Measurements from ENCODE around the gene SMIM41. TPM values are rescaled to one million over a fixed set of nuclear protein-coding genes. Genes with fewer than 3 reads are reported as not detected.
A peak's percentile ranks its signal among the peaks of the same experiment; 100 is the strongest.

Gene SMIM41
- total and polyA plus RNA-seq, 7 donors, result 0.41 to 5.7 (median 0.88) TPM; not detected in 3

- intact Hi-C loops (cut with DNase I), result no loop called here
- TF ChIP-seq EP300 (IDR thresholded peaks at IDR 0.05) (no peak), POLR2AphosphoS5 (IDR thresholded peaks at IDR 0.05) (no peak), POLR2A (IDR thresholded peaks at IDR 0.05) (no peak), CTCF (IDR thresholded peaks at IDR 0.05) (no peak)
- H3K4me3 ChIP-seq, result no peak overlapping the region
- H3K36me3 ChIP-seq, result no peaks in the 10 kb centered on the region
- H3K27me3 ChIP-seq, result no peaks in the 10 kb centered on the region
- whole genome bisulfite sequencing, 2 donors, result 41 to 78% methylated on average over 11 of the region's 11 CpGs
- H3K4me1 ChIP-seq, result peaks cover 0 to 39% (median 30%) of the 10 kb centered on the region in 4 donors
- DNase-seq, result no peak
- H3K27ac ChIP-seq, result peak overlapping the region; percentile 63 to 87 (median 80)
- no peaks in the 10 kb centered on the region for H3K9me3 ChIP-seq
Observed at GRCh38 chr12:52146822-52147366, 67.4 kb downstream of the SMIM41 start.

- H3K4me3 ChIP-seq, result no peak overlapping the region
- intact Hi-C loops (cut with DNase I), result no loop called here
- no peaks in the 10 kb centered on the region for H3K27me3 ChIP-seq
- no peaks in the 10 kb centered on the region for H3K36me3 ChIP-seq
- H3K27ac ChIP-seq, result peak overlapping the region; percentile 63 to 87 (median 80)
- H3K9me3 ChIP-seq, result no peaks in the 10 kb centered on the region
- 17 to 59% methylated on average over 17 of the region's 17 CpGs for WGBS, 2 donors
- H3K4me1 ChIP-seq, result peaks cover 0 to 45% (median 36%) of the 10 kb centered on the region in 4 donors
- TF ChIP-seq POLR2AphosphoS5 (IDR thresholded peaks at IDR 0.05) (peak in 3 of 4 donors; percentile 53 to 71 (median 61)), EP300 (IDR thresholded peaks at IDR 0.05) (peak in 1 of 4 donors; percentile 9), POLR2A (IDR thresholded peaks at IDR 0.05) (peak in 1 of 2 donors; percentile 72), CTCF (IDR thresholded peaks at IDR 0.05) (no peak)
- peak; percentile 95 for DNase-seq
Observed at GRCh38 chr12:52147367-52147963, 68.0 kb downstream of the SMIM41 start.

- no peak for DNase-seq
- Histone ChIP-seq H3K4me3 (no peak overlapping the region), H3K4me1 (peaks cover 0 to 46% (median 38%) of the 10 kb centered on the region in 4 donors), H3K9me3 (no peaks in the 10 kb centered on the region), H3K27ac (peak overlapping the region; percentile 63 to 87 (median 80)), H3K27me3 (no peaks in the 10 kb centered on the region), H3K36me3 (no peaks in the 10 kb centered on the region)
- intact Hi-C loops (cut with DNase I), result no loop called here
- 42 to 80% methylated on average over 10 of the region's 10 CpGs for WGBS, 2 donors
- TF ChIP-seq POLR2AphosphoS5 (IDR thresholded peaks at IDR 0.05), result no peak
- no peak for TF ChIP-seq POLR2A (IDR thresholded peaks at IDR 0.05)
- no peak for TF ChIP-seq EP300 (IDR thresholded peaks at IDR 0.05)
- no peak for TF ChIP-seq CTCF (IDR thresholded peaks at IDR 0.05)
Observed at GRCh38 chr12:52147964-52148463, 68.5 kb downstream of the SMIM41 start.

GRCh38 chr12:52148464-52149181 lies 69.1 kb downstream of the SMIM41 start:
- H3K9me3 ChIP-seq, result no peaks in the 10 kb centered on the region
- no peaks in the 10 kb centered on the region for H3K27me3 ChIP-seq
- DNase-seq, result peak; percentile 65
- peaks cover 0 to 46% (median 38%) of the 10 kb centered on the region in 4 donors for H3K4me1 ChIP-seq
- H3K36me3 ChIP-seq, result no peaks in the 10 kb centered on the region
- no peak for TF ChIP-seq POLR2AphosphoS5 (IDR thresholded peaks at IDR 0.05)
- no peak for TF ChIP-seq EP300 (IDR thresholded peaks at IDR 0.05)
- TF ChIP-seq POLR2A (IDR thresholded peaks at IDR 0.05), result no peak
- TF ChIP-seq CTCF (IDR thresholded peaks at IDR 0.05), result no peak
- intact Hi-C loops (cut with DNase I), result no loop called here
- H3K27ac ChIP-seq, result peak overlapping the region; percentile 63 to 87 (median 80)
- H3K4me3 ChIP-seq, result no peak overlapping the region
- WGBS, 2 donors, result 24 to 74% methylated on average over 14 of the region's 14 CpGs

Data from sigmoid colon (tissue), 7 donors.